ENCODE measurements around the gene PCED1B. TPM values are rescaled to one million over a fixed set of nuclear protein-coding genes. Genes with fewer than 3 reads are reported as not detected.
A peak's percentile ranks its signal among the peaks of the same experiment; 100 is the strongest.

PCED1B gene
- total and polyA plus RNA-seq, 4 experiments from 2014 or later, result 44.3 to 74.6 (median 47.8) TPM

DNA sequence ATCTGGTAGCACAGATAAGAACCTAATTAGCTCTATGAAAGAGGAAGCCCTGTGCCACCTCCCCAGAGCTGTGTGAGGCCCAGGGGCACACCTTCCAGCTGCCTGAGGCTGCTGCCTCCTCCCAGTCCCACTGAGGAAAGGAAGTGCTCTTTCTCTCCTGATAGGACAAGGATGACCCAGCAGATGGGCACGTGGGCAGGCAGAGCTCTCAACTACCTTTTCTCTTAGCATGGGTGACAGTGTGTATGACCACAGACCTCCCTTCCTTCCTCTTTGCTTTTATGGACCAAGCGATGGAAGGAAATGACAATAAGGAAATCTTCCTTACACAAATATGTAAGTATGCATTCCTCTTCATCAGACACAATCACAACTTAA lies 127.9 kb downstream of the PCED1B start:
- peak overlapping the region; percentile 60 for H3K27ac ChIP-seq (ENCODE audit: low read depth, low read length)
- no peaks in the 10 kb centered on the region for H3K9me3 ChIP-seq (ENCODE audit: control insufficient read depth in 1 of 2, low read length in 2 of 2)
- Mint-ChIP-seq H3K4me1 (peaks cover 64 to 88% (median 76%) of the 10 kb centered on the region in 4 donors), H3K4me3 (peak overlapping the region; percentile 68 to 97 (median 82)), H3K27me3 (no peaks in the 10 kb centered on the region), H3K27ac (peak overlapping the region; percentile 87 to 96 (median 94)), H3K36me3 (peaks cover 77% of the 10 kb centered on the region in 2 donors), H3K9me3 (peaks cover 0 to 3% (median 0%) of the 10 kb centered on the region in 8 donors)
- intact Hi-C loops (cut with micrococcal nuclease), result loop anchor here (2.0 kb wide), 1 partner anchor 15 kb away; no protein-coding TSS in a partner anchor
- DNase-seq, result peak; percentile 38 to 76 (median 44)
- CTCF ChIA-PET (ENCODE audit: partially characterized antibody), result interaction anchor here (0.7 to 4.0 kb wide), 22 partner anchors 9 to 534 kb away, joined by 3 to 48 read pairs (median 4); partner anchors contain the start of genes AMIGO2 and PCED1B
- peak overlapping the region; percentile 24 to 64 for H3K4me3 ChIP-seq (ENCODE audit: low read length in 2 of 2)
- peaks cover 77% of the 10 kb centered on the region for H3K4me1 ChIP-seq (ENCODE audit: insufficient read depth, low read length)
- peaks cover 56% of the 10 kb centered on the region for H3K36me3 ChIP-seq (ENCODE audit: insufficient read depth, low read length)
- no peaks in the 10 kb centered on the region for H3K27me3 ChIP-seq (ENCODE audit: insufficient read depth, low read length)
- POLR2A ChIA-PET (ENCODE audit: partially characterized antibody), result interaction anchor here (0.7 to 17.3 kb wide), 21 partner anchors 11 to 938 kb away, joined by 3 to 354 read pairs (median 5); partner anchors contain the start of genes AMIGO2, PCED1B and SLC38A1

DNA sequence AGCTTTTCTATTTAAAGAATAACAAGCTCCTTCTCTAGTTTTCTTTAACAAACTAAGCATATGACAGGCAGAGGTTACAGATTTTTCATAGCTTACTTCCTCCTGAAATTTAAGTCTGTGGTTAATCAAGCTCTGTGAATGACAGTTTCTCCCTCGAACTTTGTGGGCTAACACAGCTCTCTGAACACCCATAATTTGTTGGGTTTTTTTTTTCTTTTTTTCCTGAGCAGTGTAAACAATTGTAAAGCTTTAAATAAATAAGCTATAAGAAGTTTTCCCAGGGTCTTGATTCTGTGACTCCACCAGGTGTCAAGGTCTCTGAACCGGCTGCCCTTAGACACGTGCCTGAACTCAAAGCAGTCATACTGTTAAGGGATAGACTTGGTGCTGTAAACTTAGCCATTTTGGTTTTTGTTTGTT lies 128.4 kb downstream of the PCED1B start:
- Histone ChIP-seq H3K27ac (ENCODE audit: low read depth, low read length) (peak overlapping the region; percentile 60), H3K9me3 (ENCODE audit: control insufficient read depth in 1 of 2, low read length in 2 of 2) (no peaks in the 10 kb centered on the region), H3K4me1 (ENCODE audit: insufficient read depth, low read length) (peaks cover 77% of the 10 kb centered on the region), H3K36me3 (ENCODE audit: insufficient read depth, low read length) (peaks cover 56% of the 10 kb centered on the region), H3K4me3 (ENCODE audit: low read length in 2 of 2) (peak overlapping the region in 1 of 2 donors; percentile 24), H3K27me3 (ENCODE audit: insufficient read depth, low read length) (no peaks in the 10 kb centered on the region)
- ChIA-PET POLR2A (ENCODE audit: partially characterized antibody) (interaction anchor here (0.7 to 17.3 kb wide), 19 partner anchors 11 to 939 kb away, joined by 3 to 354 read pairs (median 6); partner anchors contain the start of genes AMIGO2, PCED1B and SLC38A1), CTCF (ENCODE audit: partially characterized antibody) (interaction anchor here (0.7 to 4.0 kb wide), 23 partner anchors 8 to 534 kb away, joined by 3 to 48 read pairs (median 3); partner anchors contain the start of genes AMIGO2 and PCED1B)
- intact Hi-C loops (cut with micrococcal nuclease), result loop anchor here (1.0 to 2.0 kb wide), 2 partner anchors 8 to 15 kb away; no protein-coding TSS in a partner anchor
- H3K4me3 Mint-ChIP-seq, result peak overlapping the region; percentile 68 to 97 (median 82)
- peaks cover 65 to 91% (median 77%) of the 10 kb centered on the region in 4 donors for H3K4me1 Mint-ChIP-seq
- peaks cover 0 to 3% (median 0%) of the 10 kb centered on the region in 8 donors for H3K9me3 Mint-ChIP-seq
- peaks cover 79 to 81% of the 10 kb centered on the region in 2 donors for H3K36me3 Mint-ChIP-seq
- peak overlapping the region; percentile 87 to 96 (median 94) for H3K27ac Mint-ChIP-seq
- peak; percentile 41 to 55 (median 48) for DNase-seq
- H3K27me3 Mint-ChIP-seq, result no peaks in the 10 kb centered on the region

DNA sequence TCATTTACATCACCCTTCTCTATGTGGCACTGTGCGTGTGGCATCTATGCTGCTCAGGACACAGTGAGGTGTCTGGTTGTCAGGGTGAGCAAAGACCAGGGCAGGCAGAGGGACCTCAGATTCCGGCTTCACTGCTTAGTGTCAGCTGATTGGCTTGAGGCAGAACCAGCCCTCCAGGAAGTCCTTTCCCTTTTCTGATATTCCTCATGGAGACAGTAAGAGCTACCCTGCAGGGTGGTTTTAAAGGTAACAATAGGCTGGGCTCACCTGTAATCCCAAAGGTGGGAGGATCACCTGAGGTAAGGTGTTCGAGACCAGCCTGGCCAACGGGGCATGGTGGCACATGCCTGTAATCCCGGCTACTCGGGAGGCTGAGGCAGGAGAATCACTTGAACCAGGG lies 129.6 kb downstream of the PCED1B start:
- peaks cover 56% of the 10 kb centered on the region for H3K36me3 ChIP-seq (ENCODE audit: insufficient read depth, low read length)
- ChIA-PET POLR2A (ENCODE audit: partially characterized antibody) (interaction anchor here (1.5 to 17.3 kb wide), 6 partner anchors 10 to 188 kb away, joined by 4 to 354 read pairs (median 21); partner anchors contain the start of genes AMIGO2 and PCED1B), CTCF (ENCODE audit: partially characterized antibody) (interaction anchor here (8.4 kb wide), 1 partner anchor 16 kb away, joined by 59 read pairs; no protein-coding TSS in a partner anchor)
- H3K4me3 ChIP-seq (ENCODE audit: low read length in 2 of 2), result no peak overlapping the region
- H3K27ac ChIP-seq (ENCODE audit: low read depth, low read length), result peak overlapping the region; percentile 60
- peaks cover 79 to 84% of the 10 kb centered on the region in 2 donors for H3K36me3 Mint-ChIP-seq
- no peaks in the 10 kb centered on the region for H3K27me3 ChIP-seq (ENCODE audit: insufficient read depth, low read length)
- peaks cover 57 to 94% (median 72%) of the 10 kb centered on the region in 4 donors for H3K4me1 Mint-ChIP-seq
- peaks cover 0 to 3% (median 0%) of the 10 kb centered on the region in 8 donors for H3K9me3 Mint-ChIP-seq
- H3K4me1 ChIP-seq (ENCODE audit: insufficient read depth, low read length), result peaks cover 74% of the 10 kb centered on the region
- no peaks in the 10 kb centered on the region for H3K9me3 ChIP-seq (ENCODE audit: control insufficient read depth in 1 of 2, low read length in 2 of 2)
- no peak for DNase-seq
- H3K27ac Mint-ChIP-seq, result peak overlapping the region; percentile 82 to 96 (median 93)
- H3K27me3 Mint-ChIP-seq, result no peaks in the 10 kb centered on the region
- intact Hi-C loops (cut with micrococcal nuclease), result no loop called here
- H3K4me3 Mint-ChIP-seq, result peak overlapping the region; percentile 51 to 98 (median 86)

DNA sequence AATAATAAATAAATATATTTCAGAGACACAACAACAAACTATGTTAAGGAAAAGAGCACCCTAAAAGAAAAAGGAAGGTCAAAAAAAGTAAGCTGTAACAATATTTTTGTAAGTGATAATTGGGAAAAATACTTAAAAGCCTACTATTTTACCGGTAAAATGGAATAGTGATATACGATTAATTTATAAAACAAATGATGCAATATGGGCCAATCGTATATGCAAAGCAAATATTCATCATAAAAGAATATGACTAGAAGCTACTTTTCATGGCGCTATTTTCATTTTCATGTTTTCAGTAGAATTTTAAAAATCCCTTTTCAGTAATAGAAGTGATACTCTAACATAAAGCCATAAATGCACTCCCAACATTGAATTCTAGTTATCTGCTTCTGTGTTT lies 131.4 kb downstream of the PCED1B start:
- H3K27me3 ChIP-seq (ENCODE audit: insufficient read depth, low read length), result no peaks in the 10 kb centered on the region
- peaks cover 41% of the 10 kb centered on the region for H3K36me3 ChIP-seq (ENCODE audit: insufficient read depth, low read length)
- peak overlapping the region; percentile 35 for H3K27ac ChIP-seq (ENCODE audit: low read depth, low read length)
- Mint-ChIP-seq H3K27me3 (no peaks in the 10 kb centered on the region), H3K9me3 (no peaks in the 10 kb centered on the region), H3K4me1 (peaks cover 43 to 88% (median 55%) of the 10 kb centered on the region in 4 donors), H3K4me3 (peak overlapping the region; percentile 88 to 99 (median 96)), H3K27ac (peak overlapping the region; percentile 64 to 93 (median 86)), H3K36me3 (peaks cover 71 to 75% of the 10 kb centered on the region in 2 donors)
- peaks cover 56% of the 10 kb centered on the region for H3K4me1 ChIP-seq (ENCODE audit: insufficient read depth, low read length)
- peak overlapping the region; percentile 27 to 39 for H3K4me3 ChIP-seq (ENCODE audit: low read length in 2 of 2)
- no peaks in the 10 kb centered on the region for H3K9me3 ChIP-seq (ENCODE audit: control insufficient read depth in 1 of 2, low read length in 2 of 2)
- no peak for DNase-seq
- intact Hi-C loops (cut with micrococcal nuclease), result loop anchor here (5.0 kb wide), 2 partner anchors 53 to 943 kb away; partner anchors contain the start of gene SLC38A1
- POLR2A ChIA-PET (ENCODE audit: partially characterized antibody), result interaction anchor here (0.7 to 17.3 kb wide), 11 partner anchors 8 to 215 kb away, joined by 3 to 354 read pairs (median 7); partner anchors contain the start of genes AMIGO2 and PCED1B
- CTCF ChIA-PET (ENCODE audit: partially characterized antibody), result interaction anchor here (0.8 to 8.4 kb wide), 9 partner anchors 8 to 197 kb away, joined by 3 to 59 read pairs (median 4); no protein-coding TSS in a partner anchor

DNA sequence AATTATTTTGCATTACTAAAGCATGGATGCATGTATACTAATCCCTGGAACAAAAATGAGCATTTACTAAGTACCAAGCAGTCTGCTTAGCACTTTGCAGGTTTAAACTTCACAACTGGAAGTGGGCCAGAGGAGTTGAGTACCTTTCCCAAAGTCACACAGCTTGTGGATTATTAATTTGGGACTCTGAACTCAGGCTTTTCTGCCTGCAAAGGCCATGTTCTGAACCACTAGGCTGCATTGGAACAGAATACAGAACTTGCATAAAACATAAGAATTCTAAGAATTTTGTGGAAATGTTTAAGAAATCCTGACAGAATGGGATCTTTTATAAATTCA lies 133.2 kb downstream of the PCED1B start:
- Mint-ChIP-seq H3K27me3 (no peaks in the 10 kb centered on the region), H3K4me3 (peak overlapping the region; percentile 88 to 99 (median 96)), H3K27ac (peak overlapping the region; percentile 91 to 96 (median 95)), H3K36me3 (peaks cover 58 to 68% of the 10 kb centered on the region in 2 donors), H3K9me3 (no peaks in the 10 kb centered on the region), H3K4me1 (peaks cover 25 to 79% (median 36%) of the 10 kb centered on the region in 4 donors)
- DNase-seq, result no peak
- intact Hi-C loops (cut with micrococcal nuclease), result loop anchor here (5.0 kb wide), 2 partner anchors 55 to 945 kb away; partner anchors contain the start of gene SLC38A1
- peaks cover 28% of the 10 kb centered on the region for H3K36me3 ChIP-seq (ENCODE audit: insufficient read depth, low read length)
- H3K27ac ChIP-seq (ENCODE audit: low read depth, low read length), result peak overlapping the region; percentile 45
- H3K4me3 ChIP-seq (ENCODE audit: low read length in 2 of 2), result peak overlapping the region; percentile 70 to 91
- ChIA-PET CTCF (ENCODE audit: partially characterized antibody) (interaction anchor here (0.7 to 8.4 kb wide), 5 partner anchors 20 to 185 kb away, joined by 3 to 59 read pairs (median 5); no protein-coding TSS in a partner anchor), POLR2A (ENCODE audit: partially characterized antibody) (interaction anchor here (0.6 to 17.3 kb wide), 11 partner anchors 22 to 184 kb away, joined by 3 to 354 read pairs (median 5); partner anchors contain the start of genes AMIGO2 and PCED1B)
- H3K27me3 ChIP-seq (ENCODE audit: insufficient read depth, low read length), result no peaks in the 10 kb centered on the region
- peaks cover 37% of the 10 kb centered on the region for H3K4me1 ChIP-seq (ENCODE audit: insufficient read depth, low read length)
- no peaks in the 10 kb centered on the region for H3K9me3 ChIP-seq (ENCODE audit: control insufficient read depth in 1 of 2, low read length in 2 of 2)

DNA sequence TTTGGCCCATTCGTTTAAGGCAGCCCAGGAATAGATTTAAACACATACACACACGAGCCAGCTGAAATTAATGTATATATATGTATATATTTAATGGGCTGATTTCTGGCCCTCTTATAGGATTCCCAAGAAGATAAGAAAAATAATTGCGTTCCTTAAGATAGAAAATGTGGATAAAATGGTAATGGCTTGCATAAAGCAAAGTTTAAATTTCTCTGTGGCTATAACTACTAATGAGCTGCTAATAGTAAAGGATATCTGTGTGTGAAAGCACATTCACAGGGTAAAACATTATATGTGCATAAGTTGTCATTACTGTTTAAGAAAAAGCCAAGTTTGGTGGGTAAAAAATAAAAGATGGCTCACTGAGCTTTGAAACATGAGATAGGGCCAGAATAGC lies 134.0 kb downstream of the PCED1B start:
- DNase-seq, result no peak
- peak overlapping the region; percentile 84 to 96 (median 91) for H3K27ac Mint-ChIP-seq

More for the DNA sequence above, 134.0 kb downstream of the PCED1B start:
- H3K27me3 Mint-ChIP-seq, result no peaks in the 10 kb centered on the region
- intact Hi-C loops (cut with micrococcal nuclease), result loop anchor here (5.0 kb wide), 2 partner anchors 56 to 946 kb away; partner anchors contain the start of gene SLC38A1
- peaks cover 59 to 68% of the 10 kb centered on the region in 2 donors for H3K36me3 Mint-ChIP-seq
- H3K9me3 ChIP-seq (ENCODE audit: control insufficient read depth in 1 of 2, low read length in 2 of 2), result no peaks in the 10 kb centered on the region
- peaks cover 34% of the 10 kb centered on the region for H3K4me1 ChIP-seq (ENCODE audit: insufficient read depth, low read length)
- peak overlapping the region; percentile 88 to 99 (median 96) for H3K4me3 Mint-ChIP-seq
- peaks cover 20 to 79% (median 34%) of the 10 kb centered on the region in 4 donors for H3K4me1 Mint-ChIP-seq
- peaks cover 21% of the 10 kb centered on the region for H3K36me3 ChIP-seq (ENCODE audit: insufficient read depth, low read length)
- H3K27me3 ChIP-seq (ENCODE audit: insufficient read depth, low read length), result no peaks in the 10 kb centered on the region
- H3K27ac ChIP-seq (ENCODE audit: low read depth, low read length), result peak overlapping the region; percentile 65
- ChIA-PET POLR2A (ENCODE audit: partially characterized antibody) (interaction anchor here (0.8 to 17.3 kb wide), 14 partner anchors 11 to 183 kb away, joined by 3 to 354 read pairs (median 8); partner anchors contain the start of genes AMIGO2 and PCED1B), CTCF (ENCODE audit: partially characterized antibody) (interaction anchor here (1.0 to 8.4 kb wide), 15 partner anchors 9 to 194 kb away, joined by 3 to 59 read pairs (median 4); partner anchors contain the start of genes AMIGO2 and PCED1B)
- H3K4me3 ChIP-seq (ENCODE audit: low read length in 2 of 2), result peak overlapping the region; percentile 70 to 91
- H3K9me3 Mint-ChIP-seq, result no peaks in the 10 kb centered on the region
